GM19468 (cell line): ENCODE results near the gene SRGAP3.

Experiments
- ATAC-seq: cut with Tn5 transposase; IDR thresholded peaks from one replicate; pipeline ENCODE4 v1.9.1; 2021; ENCODE audit warnings: mild to moderate bottlenecking, moderate library complexity, moderate number of reproducible peaks; ENCODE audit not compliant: unreplicated experiment; ENCODE audit errors: extremely low read depth

Gene SRGAP3

DNA sequence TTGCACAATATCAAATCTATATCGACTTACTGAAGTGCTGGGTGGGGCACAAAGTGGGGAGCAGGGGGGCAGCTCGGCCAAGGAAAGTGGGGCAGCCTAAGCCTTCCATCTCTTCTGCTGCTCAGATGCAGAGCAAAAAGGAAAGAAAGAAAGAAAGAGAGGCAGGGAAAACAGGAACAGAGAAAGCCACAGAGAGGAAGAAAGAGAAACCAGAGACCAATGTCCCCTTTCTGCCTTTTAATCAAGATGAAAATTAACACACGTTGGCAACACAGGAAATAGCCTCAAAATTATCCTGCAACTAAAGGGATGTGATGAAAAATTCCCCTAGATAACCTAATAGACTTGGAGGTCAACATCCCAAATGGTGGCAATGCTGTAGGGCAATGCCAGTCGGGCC is 214.0 kb downstream of the SRGAP3 start:
- ATAC-seq = no peak

DNA sequence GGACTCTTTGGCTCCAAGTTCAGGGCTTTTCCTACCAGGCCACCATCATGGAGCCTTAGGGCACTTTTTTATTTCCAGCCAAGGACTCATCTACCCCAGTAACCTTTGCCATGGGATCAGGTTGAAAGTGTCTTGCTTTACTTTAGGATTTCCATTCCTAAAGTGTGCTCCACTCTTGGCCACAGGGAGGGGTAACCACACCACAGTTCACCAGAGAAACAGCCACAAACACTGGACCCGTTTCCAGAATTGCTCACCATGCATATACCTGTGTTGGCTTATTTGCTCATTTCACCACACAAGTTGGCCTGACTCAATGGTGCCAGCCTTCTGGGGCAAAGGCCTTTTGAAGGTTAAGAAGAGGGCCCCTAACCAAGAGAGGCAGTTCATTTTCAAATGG is 215.6 kb downstream of the SRGAP3 start:
- ATAC-seq = no peak

DNA sequence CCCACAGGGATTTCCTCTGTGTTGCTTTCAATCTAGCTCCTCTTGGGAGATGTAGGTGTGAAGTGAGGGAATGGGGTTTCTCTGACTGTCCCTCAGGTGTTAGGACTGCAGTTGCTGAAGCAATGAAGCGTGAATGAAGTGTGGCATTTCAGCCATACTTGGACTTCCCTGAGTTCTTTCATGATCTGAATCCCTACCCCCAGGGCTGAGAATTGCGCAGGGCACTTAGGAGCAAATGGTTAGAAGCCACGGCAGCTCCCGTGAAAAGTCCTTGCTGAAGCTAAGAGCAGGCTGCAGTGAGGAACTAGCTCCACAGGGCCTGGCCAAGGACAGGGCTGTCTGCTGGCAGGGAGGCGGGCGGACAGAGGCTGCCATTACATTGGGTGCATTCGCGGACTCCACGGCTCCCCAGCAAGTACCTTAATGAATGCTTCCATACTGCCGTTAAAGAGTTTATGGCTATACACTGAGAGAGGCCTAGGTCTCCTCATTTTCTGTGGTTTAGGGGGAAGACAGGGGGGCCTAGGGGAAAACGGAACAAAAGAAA is 217.1 kb downstream of the SRGAP3 start:
- ATAC-seq = no peak

DNA sequence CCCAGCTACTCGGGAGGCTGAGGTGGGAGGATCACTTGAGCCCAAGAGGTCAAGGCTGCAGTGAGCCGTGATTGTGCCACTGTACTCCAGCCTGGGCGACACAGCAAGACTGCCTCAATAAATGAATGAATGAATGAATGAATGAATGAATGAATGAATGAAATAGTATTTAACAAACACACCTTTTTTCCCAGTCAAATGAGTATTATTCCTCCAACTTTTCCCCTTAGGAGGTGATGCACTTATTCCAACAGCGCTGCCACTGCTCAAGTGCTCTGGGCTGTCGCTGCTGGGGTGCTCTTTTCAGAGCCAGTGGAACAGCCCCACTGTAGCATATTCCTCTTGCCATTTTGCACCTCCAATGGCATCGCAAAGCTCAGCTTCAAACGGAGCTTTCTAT is 219.4 kb downstream of the SRGAP3 start:
- no peak for ATAC-seq

DNA sequence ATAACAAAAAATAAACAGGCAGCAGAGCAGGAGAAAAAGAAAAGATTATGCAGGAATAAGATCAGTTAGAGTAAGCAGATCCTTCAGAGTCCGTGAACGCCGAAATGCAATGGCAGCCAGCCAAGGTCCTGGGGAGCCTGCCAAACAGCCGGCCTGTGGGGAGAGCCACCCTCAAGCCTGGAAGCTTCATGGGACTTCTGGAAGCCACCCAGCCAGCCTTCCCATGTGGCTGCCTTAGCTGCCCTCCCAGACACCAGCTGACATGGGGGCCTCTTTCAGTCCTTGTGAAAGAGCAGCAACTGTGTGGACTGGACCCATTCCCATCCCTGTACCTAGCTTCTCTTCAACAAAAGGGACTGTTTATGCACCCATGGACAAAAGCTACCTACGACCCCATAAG is 221.3 kb downstream of the SRGAP3 start:
- no peak for ATAC-seq

DNA sequence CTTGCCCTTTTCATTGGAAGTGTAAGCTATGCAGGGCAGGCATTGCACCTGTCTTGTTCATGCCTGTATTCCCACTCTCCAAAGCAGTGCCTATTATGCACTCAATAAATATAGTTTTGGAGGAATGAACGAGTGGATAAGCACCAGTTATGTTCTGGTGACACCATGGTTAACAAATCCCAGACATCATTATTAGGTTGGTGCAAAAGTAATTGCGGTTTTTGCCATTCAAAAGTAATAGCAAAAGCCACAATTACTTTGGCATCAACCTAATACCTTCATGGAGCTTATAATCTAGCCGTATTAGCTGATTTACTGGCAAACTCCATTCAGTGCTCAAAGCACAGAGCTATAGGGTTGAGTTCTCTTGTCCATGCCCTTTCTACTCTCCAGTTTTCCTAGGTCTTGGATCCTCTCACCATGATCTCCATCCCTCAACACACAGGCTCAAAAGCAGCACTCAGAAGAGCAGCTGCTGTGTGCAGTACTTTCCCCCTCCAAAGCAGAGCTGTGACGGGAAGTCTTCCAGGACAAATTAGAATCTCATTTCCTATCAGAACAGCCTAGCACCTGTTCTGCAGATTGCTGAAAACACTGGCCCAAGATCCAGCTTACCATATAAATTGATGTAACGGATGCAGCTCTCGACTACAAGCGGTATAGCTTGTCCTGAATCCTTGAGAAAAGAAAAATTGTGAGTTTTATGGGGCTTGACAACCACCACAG is 223.0 kb downstream of the SRGAP3 start:
- ATAC-seq = no peak

DNA sequence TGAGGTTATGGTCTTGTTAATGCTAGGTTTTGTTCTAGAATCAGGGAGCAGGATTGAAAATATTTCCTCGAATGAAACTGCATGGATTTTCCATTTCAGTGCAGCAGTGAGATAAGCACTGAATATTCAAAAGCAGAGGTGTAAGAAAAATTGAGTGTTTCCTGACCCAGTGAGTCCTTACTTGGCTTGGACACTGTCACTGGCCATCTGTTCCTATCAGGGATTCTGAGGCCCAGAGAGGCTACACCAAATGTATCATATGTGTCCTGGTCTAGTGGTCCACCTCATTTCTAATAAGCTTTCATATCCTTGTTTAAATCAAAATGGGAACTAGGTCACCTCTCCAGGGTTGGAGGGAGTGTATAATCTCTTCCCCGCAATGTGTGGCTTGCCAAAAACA is 225.1 kb downstream of the SRGAP3 start:
- no peak for ATAC-seq

DNA sequence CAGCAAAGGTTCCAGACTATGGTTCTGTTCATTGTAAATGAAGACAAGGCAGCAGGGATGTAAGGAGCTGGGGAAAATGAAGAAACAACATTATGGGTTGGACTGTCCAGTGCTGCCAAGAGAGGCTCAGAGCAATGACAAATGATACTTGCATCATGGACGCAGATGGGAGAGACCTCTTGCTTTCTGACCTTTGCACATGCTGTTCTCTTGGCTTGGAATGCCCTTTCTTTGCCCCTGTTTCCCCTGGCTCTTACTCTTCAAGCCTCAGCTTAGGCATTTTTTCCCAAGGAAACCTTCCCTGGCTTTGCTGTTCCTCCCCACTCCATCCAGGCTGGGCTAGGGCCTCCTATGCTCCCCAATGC is 226.2 kb downstream of the SRGAP3 start:
- no peak for ATAC-seq

DNA sequence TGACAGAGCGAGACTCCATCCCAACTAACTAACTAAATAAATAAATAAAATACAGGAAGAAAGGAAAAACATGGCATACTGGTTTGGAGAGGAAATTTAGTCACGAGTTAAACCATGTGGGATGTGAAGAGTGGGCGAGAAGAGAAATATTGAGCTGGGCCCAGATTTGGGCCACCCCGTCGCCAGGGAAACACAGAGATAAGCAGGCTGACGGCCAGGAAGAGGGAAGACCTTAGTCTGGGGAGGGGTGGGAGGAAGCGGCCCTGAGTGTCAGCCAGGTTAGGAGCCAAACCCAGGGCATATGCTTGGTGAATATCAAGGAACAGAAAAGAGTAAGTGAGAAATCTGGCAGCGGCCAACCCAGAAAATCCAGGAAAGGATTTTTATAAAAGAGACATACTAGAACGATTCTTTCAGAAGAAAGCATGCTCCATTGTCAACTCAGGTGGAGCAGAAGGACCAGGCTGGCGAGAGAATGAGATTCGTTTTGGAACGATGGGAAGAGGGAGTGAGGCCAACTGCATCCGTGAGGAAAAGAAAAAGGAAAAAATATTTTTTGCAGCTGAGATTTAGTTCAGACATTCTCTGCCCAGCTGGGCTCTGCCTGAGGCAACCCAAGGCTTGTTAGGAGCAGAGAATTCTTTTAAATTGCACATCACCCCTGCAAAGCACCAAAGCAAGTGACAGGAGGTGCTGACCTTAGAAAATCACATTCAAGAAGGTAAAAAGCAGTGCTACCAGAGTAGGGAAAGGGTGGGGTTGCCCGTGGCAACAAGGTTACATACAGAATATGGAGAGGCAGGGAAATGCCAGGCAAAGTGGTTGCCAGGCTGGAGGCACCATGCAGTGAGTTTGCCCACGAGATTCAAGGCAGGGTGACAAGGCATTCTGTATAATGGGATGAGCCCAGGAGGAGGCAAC is 226.9 kb downstream of the SRGAP3 start:
- no peak for ATAC-seq

DNA sequence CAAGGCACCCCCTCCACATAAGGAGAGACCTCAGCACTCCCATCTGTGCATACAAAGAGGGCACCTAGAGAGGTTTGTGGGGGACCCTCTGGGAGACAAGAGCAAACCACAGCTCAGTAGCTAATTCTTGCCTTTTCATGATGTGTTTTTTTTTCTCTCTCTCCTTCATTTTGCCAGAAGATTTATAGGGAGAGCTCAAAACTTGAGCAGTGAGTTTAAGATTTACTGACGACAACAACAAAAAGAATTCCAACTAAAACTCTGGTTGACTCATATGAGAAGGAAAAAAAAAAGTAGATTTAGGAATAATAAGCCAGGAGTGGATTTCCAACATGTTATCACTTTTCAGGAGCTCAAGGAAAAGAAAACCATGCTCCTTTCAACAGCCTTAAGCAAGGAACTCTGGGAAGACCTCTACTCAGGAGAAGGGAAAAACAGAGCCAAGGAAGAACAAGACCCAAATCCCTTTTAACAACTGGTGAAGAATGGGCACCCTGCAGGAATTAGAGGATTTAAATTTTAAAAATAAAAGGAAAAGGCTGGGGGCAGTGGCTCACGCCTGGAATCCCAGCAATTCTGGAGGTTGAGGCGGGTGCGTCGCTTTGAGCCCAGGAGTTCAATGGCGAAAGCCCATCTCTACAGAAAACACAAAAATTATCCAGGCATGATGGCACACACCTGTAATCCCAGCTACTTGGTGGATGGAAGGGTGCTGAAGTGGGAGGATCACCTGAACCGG is 228.0 kb downstream of the SRGAP3 start:
- ATAC-seq = no peak

DNA sequence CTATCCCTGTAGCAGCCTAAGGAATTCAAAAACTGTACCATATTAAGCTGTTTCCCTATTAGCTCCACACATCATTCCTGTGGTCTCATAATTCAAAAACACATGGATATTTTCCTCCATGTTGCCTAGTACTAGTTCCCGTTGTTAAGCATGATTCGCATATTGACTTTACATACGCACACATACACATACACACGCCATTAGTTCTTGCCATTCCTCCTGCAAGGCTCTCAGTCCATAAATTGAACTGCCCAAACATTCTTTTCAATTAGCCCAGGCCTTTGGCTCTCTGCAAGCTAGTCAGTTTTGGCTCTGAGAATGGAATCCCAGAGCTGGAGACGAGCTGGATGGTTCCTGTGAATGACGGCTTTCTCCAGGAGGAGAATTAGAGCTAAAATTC is 229.0 kb downstream of the SRGAP3 start:
- no peak for ATAC-seq

DNA sequence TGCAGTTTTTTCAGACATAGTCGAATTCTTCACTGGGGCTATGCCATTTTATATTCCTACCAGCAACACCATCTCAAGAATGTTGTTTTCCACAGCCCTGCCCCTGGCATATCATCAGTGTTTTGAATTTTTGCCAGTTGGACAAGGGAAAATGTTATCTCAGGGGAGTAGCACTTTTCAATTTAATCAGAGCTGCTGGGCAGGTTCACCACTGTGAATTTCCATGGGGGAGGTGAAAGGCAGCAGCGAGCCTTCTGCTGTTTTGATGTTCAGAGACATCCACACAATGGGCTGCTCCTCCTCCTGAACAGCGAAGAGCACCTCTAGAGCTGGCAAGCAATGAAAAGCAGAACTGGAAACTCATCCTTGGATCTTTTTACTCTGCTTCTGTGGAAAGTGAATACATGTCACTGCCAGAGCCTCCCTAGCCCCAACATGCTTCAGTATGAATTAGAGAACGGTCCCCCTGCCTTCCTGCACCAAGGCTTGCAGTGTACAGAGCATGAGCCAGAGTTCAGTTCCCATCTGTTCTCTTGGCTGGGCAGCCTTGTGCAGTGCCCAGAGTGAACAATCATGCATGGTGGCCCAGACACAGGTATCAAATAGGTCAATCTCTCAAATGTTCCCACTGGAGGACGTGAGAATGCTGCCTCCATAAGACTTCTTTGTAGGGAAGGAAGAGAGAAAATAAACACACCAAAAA is 230.0 kb downstream of the SRGAP3 start:
- no peak for ATAC-seq

DNA sequence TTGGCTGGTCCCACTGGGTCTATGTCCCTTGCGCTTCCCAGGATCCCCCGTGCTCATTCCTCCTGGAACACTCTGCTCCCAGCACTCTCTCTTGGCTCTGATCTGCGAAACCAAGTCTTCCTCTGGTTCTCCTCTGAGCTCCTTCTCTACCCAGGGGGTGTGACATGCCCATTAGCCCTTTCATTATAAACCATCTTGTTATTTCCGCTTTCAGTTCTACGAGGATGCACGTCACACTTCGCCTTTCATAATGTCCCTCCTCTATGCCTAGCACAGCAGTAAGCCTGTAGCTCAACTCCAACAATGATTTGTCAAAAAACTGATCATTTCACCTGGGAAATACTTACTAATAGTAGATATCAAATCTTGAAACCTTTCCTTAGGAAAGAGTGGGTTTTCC is 234.2 kb downstream of the SRGAP3 start:
- no peak for ATAC-seq

DNA sequence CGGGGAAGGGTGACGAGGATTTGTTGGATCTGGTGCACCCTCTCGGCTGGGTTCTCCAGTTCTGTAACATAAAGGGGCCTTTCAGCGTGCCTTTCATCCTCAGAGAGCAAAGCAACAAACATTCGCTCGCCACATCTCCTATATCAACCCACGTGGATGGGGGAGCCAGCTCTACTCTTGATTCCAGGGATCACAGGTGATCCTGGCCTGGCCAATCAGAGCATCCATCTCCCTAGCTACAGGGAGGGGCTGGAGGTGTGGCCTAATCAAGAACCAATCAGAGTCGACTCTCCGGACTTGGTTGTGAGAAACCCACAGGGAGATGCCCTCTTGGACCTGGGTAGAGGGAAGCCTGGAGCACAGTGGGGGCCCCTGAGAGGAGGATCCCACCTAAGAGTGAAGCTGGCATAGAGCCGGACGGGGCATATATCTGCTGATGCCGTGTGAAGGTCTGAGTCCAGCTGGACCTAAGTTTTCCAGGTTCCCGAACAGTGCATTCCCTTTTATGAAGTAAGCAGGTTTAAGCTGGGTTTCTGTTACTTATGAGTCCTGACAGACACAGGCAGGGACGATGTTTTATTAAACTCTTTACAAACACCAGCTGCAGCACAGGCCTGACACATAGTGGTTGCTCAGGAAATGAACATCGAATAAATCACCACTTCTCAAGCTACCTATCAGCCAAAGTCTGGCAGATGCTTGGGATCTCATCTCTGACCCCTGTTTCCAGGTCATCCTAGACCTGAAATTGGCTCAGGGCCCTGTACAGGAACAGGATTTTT is 235.5 kb downstream of the SRGAP3 start:
- no peak for ATAC-seq

DNA sequence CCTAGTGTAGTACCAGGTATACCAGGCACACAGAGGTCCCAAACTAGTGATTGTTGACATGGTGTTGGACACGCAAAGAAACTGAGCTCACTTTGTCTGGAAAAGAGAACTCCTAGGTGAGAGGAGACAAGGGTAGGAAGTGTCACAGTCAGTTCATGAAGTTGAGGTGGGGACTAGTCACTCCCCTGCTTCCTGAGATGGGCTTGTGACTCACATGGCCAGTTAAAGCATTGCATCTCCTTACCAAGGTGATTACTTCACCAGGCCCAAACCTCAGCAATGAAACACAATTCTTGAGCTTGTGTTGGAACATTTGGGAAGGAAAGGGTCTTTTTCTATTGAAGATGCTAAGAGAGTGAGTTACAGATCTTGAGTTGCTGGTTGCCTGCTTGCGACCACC is 236.9 kb downstream of the SRGAP3 start:
- no peak for ATAC-seq

DNA sequence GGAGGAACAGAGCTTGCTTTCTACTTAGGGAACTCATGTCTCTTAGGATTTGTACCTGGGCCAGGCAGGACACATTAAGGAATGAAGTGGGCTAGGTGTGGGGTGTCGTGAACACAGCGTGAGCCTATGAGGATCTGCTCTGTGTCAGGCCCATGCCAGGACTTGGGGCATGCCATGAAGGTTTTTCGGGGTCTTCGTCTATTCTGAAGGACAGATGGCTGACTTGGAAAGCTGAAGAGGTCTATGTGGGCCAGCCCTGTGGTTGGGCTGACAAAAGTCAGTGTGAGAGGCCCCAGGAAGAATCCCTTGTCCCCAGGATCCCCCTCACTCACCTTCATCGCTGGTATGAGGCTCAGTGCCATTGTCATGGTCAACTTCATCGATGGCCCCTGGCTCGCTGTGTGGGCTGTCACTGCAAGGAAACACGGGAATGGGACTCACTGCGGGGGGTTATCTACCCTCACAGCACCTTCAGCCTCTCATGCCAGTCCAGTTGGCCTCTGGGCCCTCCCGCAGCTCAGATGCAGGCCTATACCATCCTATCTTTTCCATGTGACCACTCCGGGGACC is 239.4 kb downstream of the SRGAP3 start:
- ATAC-seq = no peak

DNA sequence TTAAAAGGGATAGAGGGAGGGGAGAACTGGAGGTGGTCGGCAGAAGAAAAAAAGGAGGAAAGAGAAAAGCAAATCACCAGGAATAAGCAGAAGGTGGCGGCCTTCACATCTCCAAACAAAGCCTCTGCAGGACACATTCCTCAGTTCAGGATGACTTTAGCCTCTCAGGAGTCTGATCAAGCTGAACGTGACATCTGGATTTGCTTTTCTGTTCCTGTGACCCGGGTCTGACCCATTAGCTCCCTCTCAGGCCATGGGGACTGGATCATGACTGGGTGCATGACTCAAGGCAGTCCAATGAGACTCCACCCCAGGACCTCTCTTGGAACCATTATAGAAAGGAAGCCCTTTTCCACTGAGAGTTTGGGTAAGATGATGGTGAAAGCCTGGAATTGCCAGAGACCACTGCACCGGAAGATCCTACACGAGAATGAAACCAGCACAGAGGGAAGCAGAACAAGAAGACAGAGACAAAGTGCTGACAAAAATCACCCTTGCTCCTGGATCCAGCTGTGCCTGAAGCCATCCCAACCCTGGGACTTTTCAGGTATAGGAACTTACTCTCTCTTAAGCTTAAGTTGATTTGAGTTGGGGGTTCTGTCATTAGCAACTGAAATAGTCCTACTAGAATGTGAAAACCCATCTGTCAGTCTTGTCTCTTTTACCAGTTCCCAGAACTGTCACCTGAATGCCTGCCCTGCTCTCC is 240.7 kb downstream of the SRGAP3 start:
- ATAC-seq = no peak

DNA sequence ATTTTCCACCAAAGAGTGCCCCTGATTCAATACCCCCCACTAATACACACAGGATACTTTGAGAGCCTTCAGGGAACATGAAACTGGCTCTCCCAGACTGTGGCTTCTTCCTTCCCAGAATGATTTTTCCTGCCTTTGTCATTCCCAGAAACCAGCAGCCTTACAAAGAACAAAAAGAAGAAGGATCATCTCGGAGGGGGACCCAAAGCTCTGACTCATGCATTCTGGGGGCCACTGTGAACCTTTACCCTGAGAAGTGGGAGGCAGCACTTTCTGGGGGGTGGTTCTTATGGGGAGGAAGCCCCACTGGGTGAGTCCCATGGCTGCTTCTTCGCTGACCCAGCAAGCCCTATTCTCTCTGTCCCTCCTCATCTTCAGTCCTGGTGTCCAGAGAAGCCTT is 241.5 kb downstream of the SRGAP3 start:
- ATAC-seq = no peak
